GM12878 (cell line): ENCODE measurements around the gene SYNJ2. TPM values are rescaled to one million over a fixed set of nuclear protein-coding genes. Genes with fewer than 3 reads are reported as not detected.

Source experiments
- BMI1 ChIP-seq: fragments of 450-650 bp; IDR thresholded peaks from 2 replicates; pipeline ENCODE4 v1.6.1; 2016; ENCODE audit warnings: mild to moderate bottlenecking, moderate library complexity, borderline replicate concordance
- HDAC6 ChIP-seq: fragments of 200-600 bp; sonication (generic); IDR thresholded peaks from one replicate; pipeline ENCODE4 v1.8.0; 2017; ENCODE audit warnings: antibody characterized with exemption; ENCODE audit not compliant: unreplicated experiment
- MEF2A ChIP-seq: IDR thresholded peaks from 2 replicates; pipeline ENCODE4 v1.6.1; 2011; ENCODE audit warnings: low read depth, mild to moderate bottlenecking, low read length, moderate library complexity; ENCODE audit not compliant: insufficient read depth
- MTA2 ChIP-seq: fragments of 450-650 bp; IDR thresholded peaks from 2 replicates; pipeline ENCODE4 v1.6.1; 2016; ENCODE audit warnings: low read depth, mild to moderate bottlenecking, moderate library complexity
- POLR2AphosphoS2 ChIP-seq: IDR thresholded peaks from 2 replicates; pipeline ENCODE4 v1.6.1; 2011; ENCODE audit warnings: low read depth, mild to moderate bottlenecking, low read length, improper control_type of control experiment, moderate library complexity
- SIN3A ChIP-seq: IDR thresholded peaks from 2 replicates; pipeline ENCODE4 v1.6.1; 2012; ENCODE audit warnings: low read depth, low read length, improper control_type of control experiment
- SMAD1 ChIP-seq: fragments of 450-650 bp; IDR thresholded peaks from 2 replicates; pipeline ENCODE4 v1.6.1; 2018; ENCODE audit warnings: mild to moderate bottlenecking, low read depth; ENCODE audit not compliant: partially characterized antibody
- SRF ChIP-seq, 2 experiments: IDR thresholded peaks; 2 replicates each; pipeline ENCODE4 v1.6.1; 2011; ENCODE audit warnings: low read depth in 2 of 2, low read length in 2 of 2, mild to moderate bottlenecking in 1 of 2, moderate library complexity in 1 of 2
- TAF1 ChIP-seq: IDR thresholded peaks from 2 replicates; pipeline ENCODE4 v1.6.1; 2011; ENCODE audit warnings: mild to moderate bottlenecking, low read depth, low read length, borderline replicate concordance
- polyA plus RNA-seq, 11 experiments: library from polyadenylated mRNA; depleted of rRNA in 4 of 11; unstranded in 6 of 11; stranded (reverse) in 5 of 11; fragments of >200 nt; fragmentation: Nextera tagmentation in 4 of 11; fragmentation: Illumina TruSeq in 1 of 11; extraction: Ambion mirVana in 4 of 11; extraction: Trizol in 1 of 11; gene quantifications; 1 replicate in 1 of 11; 2 replicates in 10 of 11; pipeline versions ENCODE4 v1.2.1 to v1.2.3, GENCODE V29; 2011 to 2016; ENCODE audit warnings: inconsistent platforms in 2 of 11, missing spikeins in 2 of 11, low read depth in 1 of 11
- total RNA-seq, 4 experiments: library from RNA; depleted of rRNA in 3 of 4; stranded (reverse); fragments of >200 nt in 3 of 4; fragmentation: Illumina TruSeq in 1 of 4; extraction: Trizol in 1 of 4; gene quantifications; 2 replicates each; pipeline versions ENCODE4 v1.2.1 to v1.2.3, GENCODE V29; 2013 to 2021
- TF ChIP-seq, protein P1 (sequence below): IDR thresholded peaks from 2 replicates; pipeline ENCODE4 v1.6.1; 2011; ENCODE audit warnings: low read depth, mild to moderate bottlenecking, low read length, moderate library complexity, borderline replicate concordance; ENCODE audit errors: extremely low read depth
- TF ChIP-seq, protein P2 (sequence below): IDR thresholded peaks from 2 replicates; pipeline ENCODE4 v1.6.1; 2012; ENCODE audit warnings: low read depth, low read length, improper control_type of control experiment
- TF ChIP-seq, protein P3 (sequence below): fragments of 450-650 bp; IDR thresholded peaks from 2 replicates; pipeline ENCODE4 v1.6.1; 2017; ENCODE audit warnings: mild to moderate bottlenecking, moderate library complexity
- TF ChIP-seq, protein P4 (sequence below): fragments of 450-650 bp; IDR thresholded peaks from 2 replicates; pipeline ENCODE4 v1.6.1; 2018; ENCODE audit warnings: borderline replicate concordance, mild to moderate bottlenecking; ENCODE audit not compliant: partially characterized antibody
- TF ChIP-seq, protein P5 (sequence below): IDR thresholded peaks from 2 replicates; pipeline ENCODE4 v1.6.1; 2012; ENCODE audit warnings: mild to moderate bottlenecking, low read depth, low read length

The SYNJ2 gene
- total and polyA plus RNA-seq, 10 of the 15 experiments (the other 5 are each of a cell fraction or from before 2014, with no cell fraction given), result 0.11 to 1.8 (median 0.57) TPM

DNA sequence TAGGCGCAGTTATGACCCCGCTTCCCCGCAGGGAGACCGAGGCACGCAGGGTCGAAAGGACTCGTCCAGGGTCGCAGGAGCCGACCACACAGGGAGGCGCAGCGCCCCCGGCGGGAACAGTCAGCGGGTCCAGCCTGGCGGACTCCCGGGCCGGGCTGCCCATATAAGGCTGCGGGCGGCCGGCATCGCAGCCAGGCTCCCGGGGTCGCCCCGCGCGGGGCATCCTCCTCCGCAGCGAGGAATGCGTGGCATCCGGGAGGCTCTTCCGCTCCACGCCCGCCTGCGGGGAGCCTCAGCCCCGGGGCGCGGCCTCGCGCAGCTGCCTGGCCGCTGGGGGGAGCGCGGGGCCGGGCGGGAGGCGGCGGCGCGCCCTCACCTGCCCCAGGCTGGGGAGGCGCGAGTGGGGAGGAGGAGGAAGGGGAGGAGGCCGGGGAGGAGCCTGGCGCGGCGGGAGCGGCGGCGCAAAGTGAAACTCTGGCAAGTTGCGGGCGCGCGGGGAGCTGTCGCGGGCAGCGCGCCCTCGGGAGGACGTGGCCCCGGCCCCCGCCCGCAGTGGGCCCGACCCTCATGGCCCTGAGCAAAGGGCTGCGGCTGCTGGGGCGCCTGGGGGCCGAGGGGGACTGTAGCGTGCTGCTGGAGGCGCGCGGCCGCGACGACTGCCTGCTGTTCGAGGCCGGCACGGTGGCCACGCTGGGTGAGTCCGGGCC lies at the start of gene SYNJ2 (continued):
- TF ChIP-seq, protein P1, sequence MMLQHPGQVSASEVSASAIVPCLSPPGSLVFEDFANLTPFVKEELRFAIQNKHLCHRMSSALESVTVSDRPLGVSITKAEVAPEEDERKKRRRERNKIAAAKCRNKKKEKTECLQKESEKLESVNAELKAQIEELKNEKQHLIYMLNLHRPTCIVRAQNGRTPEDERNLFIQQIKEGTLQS, result no peak
- TF ChIP-seq POLR2AphosphoS2, result no peak
- TF ChIP-seq, protein P2, sequence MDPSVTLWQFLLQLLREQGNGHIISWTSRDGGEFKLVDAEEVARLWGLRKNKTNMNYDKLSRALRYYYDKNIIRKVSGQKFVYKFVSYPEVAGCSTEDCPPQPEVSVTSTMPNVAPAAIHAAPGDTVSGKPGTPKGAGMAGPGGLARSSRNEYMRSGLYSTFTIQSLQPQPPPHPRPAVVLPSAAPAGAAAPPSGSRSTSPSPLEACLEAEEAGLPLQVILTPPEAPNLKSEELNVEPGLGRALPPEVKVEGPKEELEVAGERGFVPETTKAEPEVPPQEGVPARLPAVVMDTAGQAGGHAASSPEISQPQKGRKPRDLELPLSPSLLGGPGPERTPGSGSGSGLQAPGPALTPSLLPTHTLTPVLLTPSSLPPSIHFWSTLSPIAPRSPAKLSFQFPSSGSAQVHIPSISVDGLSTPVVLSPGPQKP, result peak; percentile 74
- TF ChIP-seq, protein P3, sequence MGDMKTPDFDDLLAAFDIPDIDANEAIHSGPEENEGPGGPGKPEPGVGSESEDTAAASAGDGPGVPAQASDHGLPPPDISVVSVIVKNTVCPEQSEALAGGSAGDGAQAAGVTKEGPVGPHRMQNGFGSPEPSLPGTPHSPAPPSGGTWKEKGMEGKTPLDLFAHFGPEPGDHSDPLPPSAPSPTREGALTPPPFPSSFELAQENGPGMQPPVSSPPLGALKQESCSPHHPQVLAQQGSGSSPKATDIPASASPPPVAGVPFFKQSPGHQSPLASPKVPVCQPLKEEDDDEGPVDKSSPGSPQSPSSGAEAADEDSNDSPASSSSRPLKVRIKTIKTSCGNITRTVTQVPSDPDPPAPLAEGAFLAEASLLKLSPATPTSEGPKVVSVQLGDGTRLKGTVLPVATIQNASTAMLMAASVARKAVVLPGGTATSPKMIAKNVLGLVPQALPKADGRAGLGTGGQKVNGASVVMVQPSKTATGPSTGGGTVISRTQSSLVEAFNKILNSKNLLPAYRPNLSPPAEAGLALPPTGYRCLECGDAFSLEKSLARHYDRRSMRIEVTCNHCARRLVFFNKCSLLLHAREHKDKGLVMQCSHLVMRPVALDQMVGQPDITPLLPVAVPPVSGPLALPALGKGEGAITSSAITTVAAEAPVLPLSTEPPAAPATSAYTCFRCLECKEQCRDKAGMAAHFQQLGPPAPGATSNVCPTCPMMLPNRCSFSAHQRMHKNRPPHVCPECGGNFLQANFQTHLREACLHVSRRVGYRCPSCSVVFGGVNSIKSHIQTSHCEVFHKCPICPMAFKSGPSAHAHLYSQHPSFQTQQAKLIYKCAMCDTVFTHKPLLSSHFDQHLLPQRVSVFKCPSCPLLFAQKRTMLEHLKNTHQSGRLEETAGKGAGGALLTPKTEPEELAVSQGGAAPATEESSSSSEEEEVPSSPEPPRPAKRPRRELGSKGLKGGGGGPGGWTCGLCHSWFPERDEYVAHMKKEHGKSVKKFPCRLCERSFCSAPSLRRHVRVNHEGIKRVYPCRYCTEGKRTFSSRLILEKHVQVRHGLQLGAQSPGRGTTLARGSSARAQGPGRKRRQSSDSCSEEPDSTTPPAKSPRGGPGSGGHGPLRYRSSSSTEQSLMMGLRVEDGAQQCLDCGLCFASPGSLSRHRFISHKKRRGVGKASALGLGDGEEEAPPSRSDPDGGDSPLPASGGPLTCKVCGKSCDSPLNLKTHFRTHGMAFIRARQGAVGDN, result 0 out of 2 replicates have a peak, but pooled peaks have one; percentile 24
- TF ChIP-seq, protein P4, sequence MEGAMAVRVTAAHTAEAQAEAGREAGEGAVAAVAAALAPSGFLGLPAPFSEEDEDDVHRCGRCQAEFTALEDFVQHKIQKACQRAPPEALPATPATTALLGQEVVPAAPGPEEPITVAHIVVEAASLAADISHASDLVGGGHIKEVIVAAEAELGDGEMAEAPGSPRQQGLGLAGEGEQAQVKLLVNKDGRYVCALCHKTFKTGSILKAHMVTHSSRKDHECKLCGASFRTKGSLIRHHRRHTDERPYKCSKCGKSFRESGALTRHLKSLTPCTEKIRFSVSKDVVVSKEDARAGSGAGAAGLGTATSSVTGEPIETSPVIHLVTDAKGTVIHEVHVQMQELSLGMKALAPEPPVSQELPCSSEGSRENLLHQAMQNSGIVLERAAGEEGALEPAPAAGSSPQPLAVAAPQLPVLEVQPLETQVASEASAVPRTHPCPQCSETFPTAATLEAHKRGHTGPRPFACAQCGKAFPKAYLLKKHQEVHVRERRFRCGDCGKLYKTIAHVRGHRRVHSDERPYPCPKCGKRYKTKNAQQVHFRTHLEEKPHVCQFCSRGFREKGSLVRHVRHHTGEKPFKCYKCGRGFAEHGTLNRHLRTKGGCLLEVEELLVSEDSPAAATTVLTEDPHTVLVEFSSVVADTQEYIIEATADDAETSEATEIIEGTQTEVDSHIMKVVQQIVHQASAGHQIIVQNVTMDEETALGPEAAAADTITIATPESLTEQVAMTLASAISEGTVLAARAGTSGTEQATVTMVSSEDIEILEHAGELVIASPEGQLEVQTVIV, result no peak
- TF ChIP-seq, protein P5, sequence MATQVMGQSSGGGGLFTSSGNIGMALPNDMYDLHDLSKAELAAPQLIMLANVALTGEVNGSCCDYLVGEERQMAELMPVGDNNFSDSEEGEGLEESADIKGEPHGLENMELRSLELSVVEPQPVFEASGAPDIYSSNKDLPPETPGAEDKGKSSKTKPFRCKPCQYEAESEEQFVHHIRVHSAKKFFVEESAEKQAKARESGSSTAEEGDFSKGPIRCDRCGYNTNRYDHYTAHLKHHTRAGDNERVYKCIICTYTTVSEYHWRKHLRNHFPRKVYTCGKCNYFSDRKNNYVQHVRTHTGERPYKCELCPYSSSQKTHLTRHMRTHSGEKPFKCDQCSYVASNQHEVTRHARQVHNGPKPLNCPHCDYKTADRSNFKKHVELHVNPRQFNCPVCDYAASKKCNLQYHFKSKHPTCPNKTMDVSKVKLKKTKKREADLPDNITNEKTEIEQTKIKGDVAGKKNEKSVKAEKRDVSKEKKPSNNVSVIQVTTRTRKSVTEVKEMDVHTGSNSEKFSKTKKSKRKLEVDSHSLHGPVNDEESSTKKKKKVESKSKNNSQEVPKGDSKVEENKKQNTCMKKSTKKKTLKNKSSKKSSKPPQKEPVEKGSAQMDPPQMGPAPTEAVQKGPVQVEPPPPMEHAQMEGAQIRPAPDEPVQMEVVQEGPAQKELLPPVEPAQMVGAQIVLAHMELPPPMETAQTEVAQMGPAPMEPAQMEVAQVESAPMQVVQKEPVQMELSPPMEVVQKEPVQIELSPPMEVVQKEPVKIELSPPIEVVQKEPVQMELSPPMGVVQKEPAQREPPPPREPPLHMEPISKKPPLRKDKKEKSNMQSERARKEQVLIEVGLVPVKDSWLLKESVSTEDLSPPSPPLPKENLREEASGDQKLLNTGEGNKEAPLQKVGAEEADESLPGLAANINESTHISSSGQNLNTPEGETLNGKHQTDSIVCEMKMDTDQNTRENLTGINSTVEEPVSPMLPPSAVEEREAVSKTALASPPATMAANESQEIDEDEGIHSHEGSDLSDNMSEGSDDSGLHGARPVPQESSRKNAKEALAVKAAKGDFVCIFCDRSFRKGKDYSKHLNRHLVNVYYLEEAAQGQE, result no peak
- TF ChIP-seq SRF (IDR thresholded peaks at IDR 0.05; ENCODE audit: low read depth in 2 of 2, low read length in 2 of 2), result peak; percentile 94 to 96
- no peak for TF ChIP-seq SMAD1
- no peak for TF ChIP-seq SIN3A
- TF ChIP-seq MTA2, result no peak
- TF ChIP-seq HDAC6, result no peak
- TF ChIP-seq MEF2A, result no peak
- no peak for TF ChIP-seq BMI1
- TF ChIP-seq TAF1, result no peak
